DMS 273 (cell line): Measurements from ENCODE around the gene BABAM2.
"Not testable (repeated sequence)": the region's sequence is repeated elsewhere in the genome, so short reads cannot be mapped to it uniquely, and the experiment has no call there.

ENCODE experiments used
- DNase-seq: peaks from one replicate; lab custom pipeline; 2025; ENCODE audit not compliant: unreplicated experiment; lab: John Stamatoyannopoulos, UW

BABAM2 gene

DNA sequence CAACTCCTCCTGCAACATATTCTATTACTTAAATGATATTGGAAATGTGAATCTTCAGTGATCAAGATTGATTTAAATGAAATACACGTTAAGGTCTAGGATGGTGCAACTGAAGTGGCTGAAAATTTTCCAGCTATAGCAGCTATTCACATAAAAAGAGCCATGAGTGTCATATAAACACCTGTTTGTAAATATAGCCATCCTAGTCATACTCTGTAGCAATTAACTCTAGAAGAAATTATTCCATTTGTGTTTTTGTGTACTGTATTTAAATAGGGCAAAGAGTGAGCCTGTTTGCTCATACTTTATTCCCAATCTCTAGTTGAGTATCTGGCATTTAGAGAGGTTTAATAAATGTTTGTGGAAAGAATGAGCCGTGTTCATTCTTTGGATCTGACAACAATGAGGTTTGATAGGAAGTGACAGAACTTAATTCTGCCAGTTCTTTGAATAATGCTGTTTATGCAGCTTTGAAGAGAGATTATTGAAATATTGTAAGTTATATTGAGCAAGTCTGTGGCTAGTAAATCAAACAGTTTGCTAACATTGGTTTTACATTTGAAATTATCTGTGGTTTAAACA, 49.7 kb downstream of the BABAM2 start:
- DNase-seq, result no peak

DNA sequence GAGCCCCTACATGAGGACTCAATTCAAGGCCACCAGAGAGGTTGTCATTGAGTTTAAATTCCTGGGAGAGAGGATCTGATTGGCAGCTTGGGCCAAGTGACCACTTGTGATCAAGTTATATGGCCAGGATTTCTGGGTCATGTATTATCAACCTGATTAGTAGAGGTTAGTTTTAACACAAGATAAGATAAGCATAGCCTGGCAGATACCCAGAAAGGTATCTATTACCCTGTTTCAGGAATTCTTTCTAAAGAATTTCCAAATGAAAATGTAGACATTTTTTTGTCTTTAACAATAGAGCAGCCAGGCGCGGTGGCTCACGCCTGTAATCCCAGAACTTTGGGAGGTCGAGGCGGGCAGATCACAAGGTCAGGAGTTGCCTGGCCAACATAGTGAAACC, 50.5 kb downstream of the BABAM2 start:
- no peak for DNase-seq

DNA sequence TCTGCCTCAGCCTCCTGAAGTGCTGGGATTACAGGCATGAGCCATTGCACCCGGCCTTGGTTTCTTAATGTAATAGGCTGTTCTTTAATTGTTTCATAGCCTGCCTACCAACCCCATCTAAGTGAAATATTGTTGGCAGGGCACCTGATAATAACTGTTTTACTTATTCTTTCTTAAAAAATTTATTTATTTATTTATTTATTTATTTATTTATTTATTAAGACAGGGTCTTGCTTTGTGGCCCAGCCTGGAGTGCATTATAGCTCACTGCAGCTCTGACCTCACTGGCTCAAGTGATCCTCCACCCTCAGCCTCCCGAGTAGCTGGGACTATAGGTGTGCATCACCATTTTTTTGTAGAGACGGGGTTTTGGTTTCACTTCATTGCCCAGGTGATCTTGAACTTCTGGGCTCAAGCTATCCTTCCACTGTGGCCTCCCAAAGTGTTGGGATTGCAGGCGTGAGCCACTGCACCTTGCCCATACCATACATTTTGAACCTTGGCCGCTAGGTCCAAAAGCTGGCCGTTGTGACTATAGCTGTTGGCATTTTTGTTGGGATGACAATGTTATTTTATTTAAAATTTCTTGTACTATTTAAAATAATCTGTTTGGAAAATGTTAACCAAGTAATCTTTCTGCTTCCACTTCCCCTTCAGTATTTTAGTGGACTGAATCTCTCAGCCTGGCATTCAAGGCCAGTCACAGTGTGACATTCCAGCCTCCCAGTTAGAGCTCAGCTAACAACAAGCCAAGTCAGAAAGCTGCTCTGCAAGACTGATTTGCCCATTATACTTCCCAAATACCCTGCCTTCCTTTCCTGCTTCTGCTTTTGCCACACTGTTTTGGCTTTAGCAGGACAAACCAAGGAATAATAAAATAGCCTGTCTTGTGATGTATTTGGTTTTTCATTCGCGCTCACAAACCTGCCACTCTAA, 52.4 kb downstream of the BABAM2 start:
- DNase-seq, result no peak

DNA sequence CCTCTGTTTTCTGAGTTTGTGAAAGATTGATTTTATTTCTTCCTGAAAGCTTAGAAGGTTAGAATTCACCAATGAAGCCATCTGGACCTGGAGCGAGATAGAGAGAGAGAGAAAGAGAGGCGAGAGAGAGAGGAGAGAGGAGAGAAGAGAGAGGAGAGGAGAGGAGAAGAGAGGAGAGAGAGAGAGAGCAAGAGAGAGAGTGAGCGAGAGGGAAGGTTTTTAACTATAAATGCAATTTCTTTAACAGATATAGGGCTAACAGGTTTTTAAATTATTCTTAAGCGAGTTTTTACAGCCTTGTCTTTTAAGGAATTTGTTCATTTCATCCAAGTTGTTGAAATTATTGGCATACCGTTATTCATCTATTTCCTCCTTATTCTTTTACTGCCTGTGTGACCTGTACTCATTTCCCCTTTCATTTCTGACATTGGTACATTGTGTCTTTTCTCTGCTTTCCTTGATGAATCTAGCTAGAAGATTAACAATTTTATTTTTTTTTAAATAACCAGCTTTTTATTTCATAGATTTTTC, 56.1 kb downstream of the BABAM2 start:
- no peak for DNase-seq

DNA sequence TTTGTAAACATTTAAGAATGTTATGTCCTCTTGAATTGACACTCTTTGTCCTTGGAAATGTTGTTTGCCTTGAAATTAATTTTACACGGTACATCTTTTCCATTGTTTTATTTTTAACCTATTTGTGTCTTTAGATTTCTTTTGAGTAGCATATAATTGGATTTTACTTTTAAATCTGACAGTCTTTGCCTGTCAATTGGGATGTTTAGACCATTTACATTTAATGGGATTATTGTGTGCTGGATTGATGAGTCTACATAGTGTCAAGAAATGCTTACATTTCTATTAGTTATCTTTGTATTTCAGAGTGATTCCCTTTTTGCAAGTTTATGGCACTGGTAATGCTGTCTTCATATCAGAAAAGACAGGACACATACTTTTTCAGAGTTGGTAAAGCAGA, 61.5 kb downstream of the BABAM2 start:
- no peak for DNase-seq

DNA sequence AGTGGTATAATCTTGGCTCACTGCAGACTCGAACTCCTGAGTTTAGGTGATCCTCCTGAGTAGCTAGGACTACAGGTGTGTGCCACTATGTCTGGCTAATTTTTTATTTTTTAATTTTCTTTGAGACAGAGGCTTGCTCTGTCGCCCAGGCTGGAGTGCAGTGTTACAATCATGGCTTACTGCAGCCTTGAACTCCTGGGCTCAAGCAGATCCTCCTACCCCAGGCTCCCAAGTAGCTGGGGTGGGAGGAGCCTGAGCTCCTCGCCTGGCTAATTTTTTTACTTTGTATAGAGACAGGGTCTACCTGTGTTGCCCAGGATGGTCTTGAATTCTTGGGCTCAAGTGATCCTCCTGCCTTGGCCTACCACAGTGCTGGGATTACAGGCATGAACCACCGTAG, 62.5 kb downstream of the BABAM2 start:
- DNase-seq, result no peak

DNA sequence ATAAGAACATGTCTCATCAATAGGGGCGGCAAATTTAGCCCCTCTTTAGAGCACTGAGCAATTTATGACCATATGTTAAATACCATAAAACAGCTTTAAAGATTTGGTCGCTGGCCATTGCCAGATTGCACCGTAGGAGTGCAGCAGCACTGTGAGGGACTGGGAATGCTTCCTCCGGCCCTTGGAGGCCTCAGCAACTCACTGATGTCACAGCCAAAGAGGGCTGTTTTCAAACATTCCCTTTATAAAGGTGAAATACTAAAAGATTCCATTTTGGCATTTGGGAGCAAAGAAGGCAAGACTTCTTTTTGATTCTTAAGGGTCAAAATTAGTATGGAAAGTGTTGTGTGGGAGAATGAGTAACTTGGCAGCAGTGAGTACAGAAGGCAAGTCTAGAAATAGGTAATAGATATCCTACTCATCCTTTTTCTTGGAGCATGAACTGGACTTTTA, 63.7 kb downstream of the BABAM2 start:
- peak; percentile 95 for DNase-seq

DNA sequence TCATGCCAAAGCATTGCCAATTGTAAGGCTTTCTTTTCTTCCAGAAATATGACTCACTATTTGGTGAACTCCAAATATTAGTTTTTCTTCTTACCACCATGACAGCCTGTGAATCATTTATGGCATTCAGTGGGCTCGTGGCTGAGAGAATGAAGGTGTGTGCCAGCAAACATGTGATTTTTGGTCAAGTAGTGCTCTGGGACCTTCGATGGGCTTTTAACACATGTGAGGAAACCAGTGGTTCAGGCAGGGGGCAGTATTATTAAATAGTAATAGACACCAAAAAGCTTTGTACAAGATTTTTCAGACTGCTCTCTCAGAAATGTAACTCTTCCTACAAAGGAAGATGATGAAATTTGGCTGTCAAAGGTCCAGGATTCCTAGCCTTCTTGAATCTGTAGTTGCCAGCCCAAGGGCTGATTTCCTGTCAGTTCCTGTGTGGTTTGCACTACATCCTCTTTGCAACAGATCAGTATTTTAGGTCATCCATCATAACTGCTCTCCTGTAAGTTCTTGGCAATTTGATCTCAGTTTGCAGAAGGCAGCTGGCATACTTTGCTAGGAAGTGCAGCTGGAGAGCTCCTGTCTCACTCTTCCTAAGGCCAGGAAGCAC, 64.3 kb downstream of the BABAM2 start:
- DNase-seq, result peak; percentile 84

DNA sequence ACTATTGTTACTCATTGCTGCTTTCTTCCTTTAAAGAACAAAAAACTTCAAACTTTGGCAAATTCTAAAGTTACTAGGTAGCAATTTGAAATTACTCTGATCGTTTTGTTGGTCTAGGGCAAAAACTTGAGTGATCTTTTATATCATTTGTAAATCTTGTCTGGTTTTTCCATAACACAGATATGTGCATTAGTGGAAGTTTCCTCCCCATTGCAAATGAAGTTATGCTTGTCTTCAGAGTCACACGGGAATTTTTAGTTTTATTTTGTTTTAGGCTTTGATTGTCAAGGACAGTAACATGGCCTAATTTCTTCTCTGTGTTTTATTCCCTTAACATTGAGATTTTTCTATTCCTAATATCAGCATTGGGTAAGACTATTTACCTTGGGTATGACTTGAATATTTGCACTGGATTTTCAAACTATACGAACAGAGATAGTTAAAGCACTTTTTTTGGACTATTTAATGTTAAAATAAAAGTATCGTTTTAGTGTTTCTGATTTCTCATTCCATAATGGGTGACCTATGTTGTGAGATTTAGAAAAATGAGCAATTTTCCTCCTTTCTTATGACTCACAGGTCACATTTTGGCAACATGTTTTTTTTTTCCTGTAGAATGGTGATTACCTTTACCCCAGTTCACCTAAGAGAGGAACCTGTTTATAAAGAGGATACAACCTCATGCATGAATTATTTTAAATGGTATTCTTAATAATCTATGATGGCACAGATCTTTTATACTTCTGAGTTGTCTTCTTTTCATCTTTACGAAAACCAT, 65.0 kb downstream of the BABAM2 start:
- no peak for DNase-seq

DNA sequence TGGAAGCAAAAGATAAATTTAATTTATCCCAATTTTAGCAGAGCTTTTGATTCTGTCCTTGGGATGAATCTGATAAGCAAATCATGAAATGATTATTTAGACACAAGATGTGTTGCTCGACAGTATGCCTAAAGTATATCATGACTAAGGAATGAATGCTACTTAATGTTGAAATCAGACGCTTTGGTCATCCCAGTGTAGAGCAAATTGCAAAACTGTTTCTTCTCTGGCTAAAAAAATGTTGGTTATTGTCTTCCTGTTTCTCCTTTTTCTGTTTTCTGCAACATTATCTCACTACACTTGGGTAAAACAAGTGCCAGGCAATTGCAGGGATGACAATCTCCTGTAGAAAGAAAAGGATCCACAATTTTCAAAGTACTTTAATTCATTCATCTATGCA, 66.4 kb downstream of the BABAM2 start:
- no peak for DNase-seq

DNA sequence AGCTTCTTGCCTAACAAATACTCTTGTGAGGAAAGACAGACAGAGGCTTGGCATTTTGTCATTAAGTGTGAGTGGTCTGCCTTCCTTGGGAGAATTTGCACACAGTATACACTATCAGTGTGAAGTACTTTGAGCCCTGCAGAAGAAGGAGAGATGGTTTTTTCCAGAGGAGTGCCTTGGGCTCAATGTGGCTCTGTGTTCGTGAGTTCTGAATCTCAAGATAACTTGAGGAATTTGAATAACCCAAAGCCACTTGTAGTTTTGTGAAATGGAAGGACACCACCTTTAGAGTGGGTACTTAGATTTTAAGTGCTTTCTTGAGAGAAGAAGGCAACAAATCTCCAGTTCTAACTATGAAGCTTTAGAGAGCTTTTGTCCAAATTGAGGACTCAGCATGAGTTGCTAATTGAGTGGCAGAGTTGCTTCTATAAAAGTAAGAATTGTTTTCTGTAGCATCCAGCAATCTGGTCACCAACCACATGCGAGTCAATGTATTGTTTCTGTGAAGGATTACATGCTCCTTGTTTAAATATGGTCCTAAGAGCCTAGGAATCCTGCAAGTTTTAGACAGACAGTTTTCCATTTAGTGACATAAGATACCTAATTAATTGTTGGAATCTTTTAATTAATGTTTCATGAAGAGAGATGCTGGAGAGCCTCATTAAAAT, 68.3 kb downstream of the BABAM2 start:
- DNase-seq, result no peak

DNA sequence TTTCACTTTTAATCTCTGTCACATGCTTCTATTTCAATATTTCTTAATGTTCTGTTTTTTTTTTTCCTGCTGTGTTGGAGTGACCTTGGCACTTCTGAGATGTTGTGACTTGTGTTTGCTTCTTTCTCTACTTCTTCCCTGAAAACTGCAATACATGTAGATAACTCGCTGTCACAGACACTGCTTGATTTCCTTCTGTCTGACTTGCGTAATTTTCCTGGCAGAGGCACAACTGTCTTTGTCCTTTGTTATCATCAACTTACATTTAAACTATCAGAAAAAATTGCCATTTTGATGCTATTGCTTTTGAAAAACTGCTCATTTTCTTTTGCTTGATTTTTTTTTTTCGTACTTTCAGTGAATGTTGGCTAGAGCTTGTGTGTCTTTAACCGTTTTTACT, 69.0 kb downstream of the BABAM2 start:
- DNase-seq, result no peak

DNA sequence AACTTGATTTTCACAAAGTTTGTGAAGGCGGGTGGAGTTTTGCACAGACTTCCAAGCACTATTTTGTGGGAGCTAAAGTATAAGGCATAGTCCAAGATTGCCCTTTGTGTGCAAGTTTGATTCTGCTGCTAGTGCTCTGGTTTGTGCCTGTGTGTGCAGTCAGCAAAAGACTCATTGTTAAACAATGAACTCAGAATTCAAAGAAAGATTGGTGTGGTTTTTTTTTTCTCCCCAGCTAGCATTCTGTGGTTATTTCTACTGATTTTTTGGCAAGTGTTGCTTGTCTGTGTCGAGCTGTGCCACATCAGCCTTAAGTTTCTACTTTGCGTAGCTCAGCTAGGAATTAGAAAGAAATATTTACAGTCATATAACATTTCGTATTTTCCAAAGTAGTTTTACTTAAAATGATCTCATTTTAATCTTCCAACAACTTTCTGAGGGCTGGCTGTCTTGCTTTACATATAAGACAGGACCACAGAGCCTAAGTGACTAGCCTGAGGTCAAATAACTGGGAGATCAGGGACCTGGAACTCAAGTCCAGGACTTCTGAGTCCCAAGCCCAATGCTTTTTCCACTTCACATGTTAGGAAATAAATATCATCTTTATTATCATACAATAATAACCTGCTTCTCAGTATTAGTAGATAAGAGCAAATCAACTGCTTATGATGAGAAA, 69.8 kb downstream of the BABAM2 start:
- no peak for DNase-seq

DNA sequence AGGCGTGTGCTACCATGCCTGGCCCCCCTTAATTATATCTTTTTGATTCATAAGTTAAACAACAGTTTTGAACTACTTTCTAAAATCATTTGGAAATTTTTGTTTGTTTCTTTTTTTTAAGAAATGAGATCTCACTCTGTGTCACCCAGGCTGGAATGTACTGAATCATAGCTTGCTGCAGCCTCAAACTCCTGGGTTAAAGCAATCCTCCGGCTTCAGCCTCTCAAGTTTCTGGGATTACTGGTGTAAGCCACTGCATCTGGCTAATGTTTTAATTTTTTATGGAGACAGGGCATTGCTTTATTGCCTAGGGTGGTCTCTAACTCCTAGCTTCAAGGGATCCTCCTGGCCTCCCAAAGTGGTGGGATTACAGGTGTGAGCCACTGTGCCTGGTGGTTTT, 71.5 kb downstream of the BABAM2 start:
- DNase-seq, result no peak

DNA sequence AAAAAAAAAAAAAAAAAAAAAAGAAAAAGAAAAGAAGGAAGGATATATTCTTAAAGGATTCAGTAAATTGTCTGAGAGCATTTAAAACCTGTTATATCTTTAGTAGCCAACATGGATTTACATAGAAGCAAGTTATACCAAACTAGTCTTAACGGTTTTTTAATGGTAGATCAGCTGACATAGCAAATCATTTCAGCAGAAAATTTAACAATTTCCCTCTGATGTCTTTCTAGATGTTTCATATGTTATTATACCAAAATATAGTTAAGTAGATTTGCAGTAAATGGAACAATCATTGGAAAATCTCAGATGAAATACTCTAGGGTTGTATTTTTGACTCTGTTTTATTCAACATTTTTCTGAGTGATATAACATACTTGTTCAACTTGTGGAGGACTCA, 72.9 kb downstream of the BABAM2 start:
- no peak for DNase-seq

DNA sequence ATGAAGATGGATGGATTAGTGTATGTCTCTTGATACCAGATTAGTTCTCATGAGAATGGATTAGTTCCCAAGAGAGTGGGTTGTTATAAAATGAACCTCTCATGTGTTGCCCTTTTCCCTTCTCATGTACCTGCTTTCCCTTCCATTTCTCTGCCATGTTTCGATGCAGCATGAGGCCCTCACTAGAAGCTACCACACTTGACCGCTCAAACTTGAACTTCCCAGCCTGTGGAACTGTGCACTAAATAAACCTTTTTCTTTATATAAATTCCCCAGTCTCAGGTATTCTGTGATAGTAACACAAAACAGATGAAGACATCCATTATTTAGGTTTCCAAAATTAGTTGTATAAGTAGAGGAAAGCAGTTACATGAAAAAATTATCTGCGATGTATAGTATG, 73.5 kb downstream of the BABAM2 start:
- DNase-seq, result no peak

DNA sequence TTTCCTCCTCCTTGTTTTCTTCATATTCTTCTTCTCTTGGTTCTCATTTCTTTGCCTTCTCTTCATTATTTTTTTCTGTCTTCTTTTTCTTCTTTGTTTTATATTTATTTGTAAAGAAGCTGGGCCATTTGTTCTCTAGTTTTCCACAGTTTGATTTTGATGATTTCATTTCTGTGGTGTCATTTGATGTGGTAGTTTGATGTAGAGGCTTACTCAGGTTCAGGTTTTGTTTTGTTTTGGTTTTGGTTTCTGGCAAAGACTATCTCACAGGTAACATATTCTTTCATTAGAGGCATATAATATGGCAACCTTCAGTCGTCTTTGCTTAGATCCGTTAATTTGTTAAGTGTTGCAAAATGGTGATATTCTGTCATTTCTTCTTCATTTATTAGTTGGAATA, 75.3 kb downstream of the BABAM2 start:
- no peak for DNase-seq

DNA sequence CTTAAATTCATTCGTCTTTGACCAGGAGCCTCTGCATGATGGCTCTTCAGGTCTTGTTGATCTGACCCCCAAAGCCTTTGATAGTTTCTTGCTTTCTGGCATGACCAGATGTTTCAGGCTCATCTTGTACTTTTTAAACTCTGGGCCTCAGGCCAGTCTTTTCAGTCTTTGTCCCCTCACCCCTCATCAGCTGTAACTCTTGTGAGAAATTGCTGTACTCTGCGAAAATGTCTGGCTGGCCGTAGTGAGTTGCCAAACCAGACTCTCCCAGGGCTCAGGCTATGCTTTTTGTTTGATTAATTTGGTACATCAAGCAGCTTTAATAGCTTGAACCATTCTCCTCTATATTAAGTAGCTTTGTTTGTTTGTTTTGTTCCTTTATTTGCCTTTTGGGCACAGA, 75.9 kb downstream of the BABAM2 start:
- DNase-seq, result peak; percentile 52

DNA sequence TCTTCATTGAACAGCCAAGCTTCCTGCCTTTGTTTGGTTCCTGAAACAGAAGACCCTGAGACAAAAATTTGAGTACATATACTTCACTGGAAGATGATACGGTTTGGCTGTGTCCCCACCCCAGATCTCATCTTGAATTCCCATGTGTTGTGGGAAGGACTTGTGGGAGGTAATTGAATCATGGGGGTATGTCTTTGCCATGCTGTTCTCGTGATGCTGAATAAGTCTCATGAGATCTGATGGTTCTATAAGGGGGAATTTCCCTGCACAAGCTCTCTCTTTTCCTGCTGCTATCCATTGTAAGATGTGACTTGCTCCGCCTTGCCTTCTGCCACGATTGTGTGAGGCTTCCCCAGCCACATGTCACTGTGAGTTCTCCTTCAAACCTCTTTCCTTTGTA, 76.5 kb downstream of the BABAM2 start:
- DNase-seq, result peak; percentile 29

DNA sequence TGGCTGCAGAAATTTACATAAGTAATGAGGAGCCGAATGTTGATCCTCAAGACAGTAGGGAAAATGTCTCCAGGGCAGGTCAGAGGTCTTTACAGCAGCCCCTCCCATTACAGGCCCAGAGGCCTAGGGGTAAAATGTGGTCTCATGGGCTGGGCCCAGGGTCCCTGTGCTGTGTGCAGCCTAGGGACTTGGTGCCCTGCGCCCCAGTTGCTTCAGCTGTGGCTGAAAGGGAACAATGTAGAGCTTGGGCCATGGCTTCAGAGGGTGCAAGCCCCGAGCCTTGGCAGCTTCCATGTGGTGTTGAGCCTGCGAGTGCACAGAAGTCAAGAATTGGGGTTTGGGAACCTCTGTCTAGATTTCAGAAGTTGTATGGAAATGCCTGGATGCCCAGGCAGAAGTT, 77.5 kb downstream of the BABAM2 start:
- DNase-seq, result not testable (repeated sequence)
